Spinal cord (tissue), 10 donors: Measurements from ENCODE around the gene H2AZ1. TPM values are rescaled to one million over a fixed set of nuclear protein-coding genes. Genes with fewer than 3 reads are reported as not detected.

Experiments used
- DNase-seq, 6 donors: peaks; one replicate each; pipeline versions ENCODE4 v3.0.0 to v3.0.0-alpha.2; 2013 to 2015; ENCODE audit warnings: low spot score in 6 of 6, low read depth in 4 of 6
- H3K27ac ChIP-seq: one replicate; pipeline ENCODE4 v1.5.1; 2013; ENCODE audit warnings: low read depth, low read length, control low read depth
- H3K27me3 ChIP-seq: one replicate; pipeline ENCODE4 v1.6.1; 2013; ENCODE audit warnings: low read length; ENCODE audit not compliant: control insufficient read depth, insufficient read depth
- H3K36me3 ChIP-seq: one replicate; pipeline ENCODE4 v1.6.1; 2013; ENCODE audit warnings: low read length; ENCODE audit not compliant: control insufficient read depth, insufficient read depth
- H3K4me1 ChIP-seq: one replicate; pipeline ENCODE4 v1.6.1; 2013; ENCODE audit warnings: low read length; ENCODE audit not compliant: control insufficient read depth, insufficient read depth
- H3K4me3 ChIP-seq: one replicate; pipeline ENCODE4 v1.5.1; 2013; ENCODE audit warnings: low read depth, low read length, control low read depth
- H3K9me3 ChIP-seq: one replicate; pipeline ENCODE4 v1.6.1; 2013; ENCODE audit warnings: low read length; ENCODE audit not compliant: control insufficient read depth, insufficient read depth
- WGBS: methylation state at CpG from one replicate; pipeline ENCODE4 v1.1.5; 2013; ENCODE audit warnings: missing lambda C conversion rate; ENCODE audit not compliant: insufficient coverage; 5-methylcytosine and 5-hydroxymethylcytosine counted together
- polyA plus RNA-seq, 2 donors: library from polyadenylated mRNA; unstranded; fragments of 120-200 nt; gene quantifications; one replicate each; pipeline ENCODE4 v1.2.1, GENCODE V29; 2013; ENCODE audit not compliant: insufficient read length in 2 of 2
- total RNA-seq, 2 donors: library from RNA; depleted of rRNA in 1 of 2; stranded (reverse); fragments of 120-200 nt in 1 of 2; fragments of >200 nt in 1 of 2; gene quantifications; one replicate each; pipeline versions ENCODE4 v1.2.3 to v1.2.4, GENCODE V29; 2013 to 2014
- donor health status: healthy.

H2AZ1 gene
- total and polyA plus RNA-seq, 4 donors: 130 to 280 (median 238) TPM

DNA sequence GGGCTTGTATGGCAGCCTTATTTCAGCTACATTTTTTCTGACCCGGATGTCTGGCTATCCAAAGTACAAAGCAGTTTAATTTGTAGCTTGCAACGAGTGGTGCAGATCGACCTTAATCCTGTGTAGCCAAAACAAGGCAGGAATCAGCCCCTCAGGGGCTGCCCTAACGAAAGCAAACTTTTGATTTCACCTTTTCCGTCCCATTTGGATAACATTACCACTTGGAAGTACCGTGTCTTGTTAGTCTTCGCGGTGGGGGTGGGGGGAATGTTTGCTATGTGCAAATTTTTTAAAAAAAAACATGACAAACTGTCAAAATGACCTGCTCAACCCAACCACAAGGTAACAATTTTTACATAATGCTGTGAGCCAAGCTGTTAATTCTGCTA, 2.9 kb downstream of the H2AZ1 start:
- DNase-seq: no peak
- H3K36me3 ChIP-seq: no peaks in the 10 kb centered on the region
- peak overlapping the region; percentile 41 for H3K4me3 ChIP-seq
- peaks cover 11% of the 10 kb centered on the region for H3K4me1 ChIP-seq
- no peaks in the 10 kb centered on the region for H3K9me3 ChIP-seq
- H3K27me3 ChIP-seq: no peaks in the 10 kb centered on the region
- peak overlapping the region; percentile 88 for H3K27ac ChIP-seq
- 4% methylated on average over 3 of the region's 8 CpGs for WGBS

DNA sequence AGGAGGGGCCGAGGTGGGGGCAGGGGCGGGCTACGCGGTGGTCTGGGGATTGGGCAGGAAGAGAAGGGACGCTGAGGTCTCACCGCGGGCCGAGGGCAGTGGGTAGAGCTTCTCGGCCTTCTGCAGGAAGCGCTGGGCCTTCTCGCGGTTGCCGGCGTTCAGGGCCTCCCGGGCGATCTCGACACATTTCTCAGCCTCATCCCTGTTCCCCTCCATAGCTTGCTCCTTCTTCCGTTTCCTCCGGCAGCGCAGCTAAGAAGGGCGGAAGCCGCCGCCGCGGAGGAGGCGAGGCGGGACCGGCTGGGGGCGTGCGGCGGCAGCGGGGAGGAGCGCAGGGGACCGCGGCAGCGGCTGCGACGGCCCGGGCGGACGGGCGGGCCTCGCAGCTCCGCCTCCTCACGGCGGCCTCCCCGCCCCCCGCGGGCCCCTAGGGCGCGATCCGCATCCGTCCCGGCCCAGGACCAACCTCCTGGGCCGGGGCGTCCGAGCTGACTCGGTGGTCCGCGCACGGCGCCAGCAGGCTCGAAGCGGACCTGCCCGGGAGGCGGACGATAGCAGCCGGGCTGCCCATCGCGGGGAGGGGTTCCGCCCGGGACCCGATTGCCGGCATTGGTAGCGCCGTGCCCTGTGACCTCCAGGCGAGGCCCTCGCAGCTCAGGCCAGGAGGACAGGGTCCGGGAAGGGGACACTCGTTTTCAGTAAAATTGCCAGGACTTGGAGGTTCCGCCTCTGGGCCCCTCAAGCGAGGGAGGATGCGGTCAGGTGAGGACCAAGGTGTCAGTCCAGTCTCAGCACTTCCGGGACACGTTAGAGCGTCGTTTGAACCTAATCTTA, 3.5 kb downstream of the H2AZ1 start, which contains the start of gene DNAJB14:
TSS of gene DNAJB14 (minus strand) at position 263 of the 834 bp plus-strand sequence. CDS start at position 216, 47 bp downstream.
- Histone ChIP-seq H3K36me3 (no peaks in the 10 kb centered on the region), H3K27me3 (no peaks in the 10 kb centered on the region), H3K4me1 (peaks cover 11% of the 10 kb centered on the region), H3K9me3 (no peaks in the 10 kb centered on the region), H3K27ac (peak within 1 kb of the TSS; percentile 89), H3K4me3 (peak within 1 kb of the TSS; percentile 76)
- WGBS: 1% methylated on average over 83 of the region's 87 CpGs
- DNase-seq: peak; percentile 32 to 89 (median 47)

DNA sequence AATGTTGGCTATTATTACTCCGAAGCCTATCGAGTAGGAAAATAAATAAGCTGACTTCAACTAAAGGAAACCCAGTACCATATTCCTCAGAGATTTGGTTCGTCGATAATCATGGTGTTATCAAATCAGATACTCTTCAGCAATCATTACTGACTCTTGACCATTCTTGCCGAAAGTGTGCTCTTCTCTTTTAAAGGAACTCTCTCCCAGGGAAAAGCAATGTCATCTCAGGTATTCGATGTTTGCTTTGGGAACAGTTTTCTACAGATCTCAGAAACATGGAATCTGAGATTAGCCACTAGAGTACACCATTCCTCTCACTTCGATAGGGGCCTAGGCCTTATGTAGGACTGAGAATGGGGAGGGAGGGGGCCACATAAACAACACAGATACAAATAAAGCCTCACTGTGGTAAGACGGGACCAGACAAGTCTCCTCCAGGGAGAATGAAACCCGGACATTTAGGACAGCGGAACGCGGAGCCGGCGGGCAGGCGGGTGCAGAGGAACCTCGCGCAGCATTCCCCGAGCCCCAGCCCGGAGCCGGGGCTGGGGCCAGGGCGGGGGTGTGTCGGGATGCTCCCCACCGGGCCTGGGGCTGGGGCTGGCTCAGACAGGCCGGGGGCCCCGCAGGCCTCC, 4.2 kb downstream of the H2AZ1 start:
- H3K9me3 ChIP-seq: no peaks in the 10 kb centered on the region
- H3K36me3 ChIP-seq: no peaks in the 10 kb centered on the region
- peak overlapping the region; percentile 76 for H3K4me3 ChIP-seq
- no peaks in the 10 kb centered on the region for H3K27me3 ChIP-seq
- 0% methylated on average over 19 of the region's 25 CpGs for WGBS
- H3K4me1 ChIP-seq: peaks cover 11% of the 10 kb centered on the region
- H3K27ac ChIP-seq: peak overlapping the region; percentile 89
- DNase-seq: peak; percentile 15 to 82 (median 41)

GRCh38 chr4:99943904-99944437, 6.1 kb downstream of the H2AZ1 start:
- no peak overlapping the region for H3K4me3 ChIP-seq
- peaks cover 11% of the 10 kb centered on the region for H3K4me1 ChIP-seq
- DNase-seq: no peak
- no peaks in the 10 kb centered on the region for H3K9me3 ChIP-seq
- H3K36me3 ChIP-seq: no peaks in the 10 kb centered on the region
- no CpG with 5 or more reads among the region's 2 CpGs for WGBS
- no peak overlapping the region for H3K27ac ChIP-seq
- no peaks in the 10 kb centered on the region for H3K27me3 ChIP-seq

GRCh38 chr4:99938243-99938753, 11.8 kb downstream of the H2AZ1 start:
- Histone ChIP-seq H3K27ac (no peak overlapping the region), H3K4me1 (no peaks in the 10 kb centered on the region), H3K4me3 (no peak overlapping the region), H3K36me3 (no peaks in the 10 kb centered on the region), H3K27me3 (no peaks in the 10 kb centered on the region), H3K9me3 (peaks cover 7% of the 10 kb centered on the region)
- 100% methylated on average over 2 of the region's 3 CpGs for WGBS
- DNase-seq: no peak

DNA sequence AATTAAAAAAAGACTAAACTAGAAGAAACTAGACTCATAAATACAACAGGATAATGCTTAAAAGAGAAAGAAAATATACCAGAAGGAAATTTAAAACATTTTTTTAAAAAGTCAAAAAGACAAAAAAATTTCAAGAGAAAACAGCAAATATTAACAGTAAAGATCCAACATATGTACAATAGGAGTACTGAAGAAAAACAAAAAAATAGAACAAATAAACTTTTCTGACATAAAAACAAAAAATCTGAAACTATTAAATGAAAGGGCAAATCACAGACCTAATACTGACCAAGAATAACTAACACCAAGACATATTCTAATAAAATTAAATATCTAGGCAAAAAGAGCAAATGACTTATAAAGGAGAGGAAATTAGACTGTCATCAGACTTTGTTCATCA, 15.2 kb downstream of the H2AZ1 start:
- Histone ChIP-seq H3K36me3 (no peaks in the 10 kb centered on the region), H3K27ac (no peak overlapping the region), H3K4me1 (no peaks in the 10 kb centered on the region), H3K4me3 (no peak overlapping the region), H3K27me3 (no peaks in the 10 kb centered on the region), H3K9me3 (peaks cover 7% of the 10 kb centered on the region)
- peak in 2 of 6 donors; percentile 1 to 4 for DNase-seq

- Histone ChIP-seq H3K27me3 (no peaks in the 10 kb centered on the region), H3K36me3 (no peaks in the 10 kb centered on the region), H3K9me3 (no peaks in the 10 kb centered on the region), H3K4me3 (no peak overlapping the region), H3K4me1 (no peaks in the 10 kb centered on the region), H3K27ac (no peak overlapping the region)
- 100% methylated on average over 1 of the region's 2 CpGs for WGBS
- no peak for DNase-seq
Measured at GRCh38 chr4:99927566-99927965, 22.5 kb downstream of the H2AZ1 start.

DNA sequence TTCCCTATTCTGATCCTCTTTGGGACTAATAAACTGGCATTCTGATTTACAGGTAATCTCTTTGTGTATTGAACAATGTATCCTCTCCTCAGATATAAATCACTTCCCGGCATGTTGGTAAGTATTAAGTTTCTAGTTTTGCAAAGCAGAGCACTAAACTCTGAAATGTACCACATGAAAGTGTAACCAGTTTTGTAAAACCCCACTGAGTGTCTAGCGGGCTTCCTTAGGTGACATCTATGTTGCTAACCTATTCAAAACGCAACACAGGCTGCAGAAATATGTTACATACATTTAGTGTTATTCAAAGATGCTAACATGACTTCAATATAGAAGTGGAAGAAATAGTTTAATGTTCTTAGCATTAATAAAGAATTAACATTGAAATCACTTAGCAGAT, 28.9 kb downstream of the H2AZ1 start:
- H3K4me3 ChIP-seq: no peak overlapping the region
- no CpG with 5 or more reads among the region's 3 CpGs for WGBS
- H3K27ac ChIP-seq: no peak overlapping the region
- no peak for DNase-seq
- H3K4me1 ChIP-seq: no peaks in the 10 kb centered on the region
- H3K36me3 ChIP-seq: peaks cover 5% of the 10 kb centered on the region
- no peaks in the 10 kb centered on the region for H3K27me3 ChIP-seq
- H3K9me3 ChIP-seq: no peaks in the 10 kb centered on the region

DNA sequence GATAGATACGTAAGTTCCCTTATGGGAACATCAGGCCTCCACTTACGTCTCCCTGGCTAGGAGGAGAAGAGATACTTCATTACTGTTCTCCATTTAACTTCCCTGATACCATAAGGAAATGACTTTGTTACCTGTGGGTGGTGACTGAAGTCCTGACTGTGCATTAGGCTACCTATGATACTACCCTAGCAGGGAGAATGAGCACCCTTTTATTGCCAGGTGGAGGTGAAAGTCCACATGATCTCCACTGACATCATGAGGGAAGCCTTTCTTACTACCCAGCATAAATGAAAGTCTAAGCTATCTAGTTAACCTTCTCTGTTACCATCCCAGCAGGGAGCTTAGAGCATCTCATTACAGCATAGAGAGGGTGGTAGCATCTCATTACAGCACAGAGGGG, 31.4 kb downstream of the H2AZ1 start:
- H3K36me3 ChIP-seq: peaks cover 5% of the 10 kb centered on the region
- DNase-seq: no peak
- WGBS: no CpG with 5 or more reads among the region's 2 CpGs
- H3K4me1 ChIP-seq: no peaks in the 10 kb centered on the region
- H3K27ac ChIP-seq: no peak overlapping the region
- H3K27me3 ChIP-seq: no peaks in the 10 kb centered on the region
- no peak overlapping the region for H3K4me3 ChIP-seq
- H3K9me3 ChIP-seq: no peaks in the 10 kb centered on the region
